Nephron (organoid): Measurements from ENCODE around the gene NAV3.
A peak's percentile ranks its signal among the peaks of the same experiment; 100 is the strongest.

Source experiments
- H3K27ac Mint-ChIP-seq, 3 experiments: 2 replicates each; pipeline ENCODE4 v1.8.0; 2020; ENCODE audit warnings: mixed read lengths in 3 of 3, mild to moderate bottlenecking in 2 of 3, moderate library complexity in 1 of 3
- H3K27me3 Mint-ChIP-seq: 2 replicates; pipeline ENCODE4 v1.8.0; 2021; ENCODE audit warnings: low read depth, mild to moderate bottlenecking, moderate library complexity, mixed read lengths
- H3K36me3 Mint-ChIP-seq: 2 replicates; pipeline ENCODE4 v1.8.0; 2020; ENCODE audit warnings: low read depth, mixed read lengths
- H3K4me1 Mint-ChIP-seq: 2 replicates; pipeline ENCODE4 v1.8.0; 2020; ENCODE audit warnings: mixed read lengths
- H3K4me3 Mint-ChIP-seq, 3 experiments: 2 replicates each; pipeline ENCODE4 v1.8.0; 2020; ENCODE audit warnings: mild to moderate bottlenecking in 3 of 3, mixed read lengths in 3 of 3, moderate library complexity in 2 of 3
- H3K9me3 Mint-ChIP-seq: 2 replicates; pipeline ENCODE4 v1.8.0; 2020; ENCODE audit warnings: mixed read lengths
- TF ChIP-seq, protein P1 (sequence below), 3 experiments: fragments of 200-600 bp; sonication (generic); IDR thresholded peaks; one replicate each; pipeline ENCODE4 v1.5.0; 2021; ENCODE audit warnings: antibody characterized with exemption in 3 of 3; ENCODE audit not compliant: unreplicated experiment in 3 of 3

NAV3 gene

DNA sequence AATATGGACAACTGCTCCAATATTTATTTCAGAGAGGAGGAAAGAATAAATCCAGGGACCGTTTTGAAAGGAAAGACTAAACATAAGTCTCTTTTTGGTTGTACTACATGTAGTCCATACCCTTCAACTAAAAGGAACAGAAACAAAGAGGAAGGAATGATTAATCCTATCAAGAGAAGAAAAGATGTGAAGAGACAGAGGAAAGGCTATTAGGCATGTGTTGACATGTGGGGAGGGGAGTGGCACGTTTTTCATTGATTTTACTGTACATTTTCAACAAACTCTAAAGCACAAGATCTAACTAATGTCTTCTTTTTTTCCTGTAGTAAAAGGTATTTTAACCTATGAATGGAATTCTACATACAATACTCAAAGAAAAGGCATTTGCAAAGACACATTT is 85.6 kb downstream of the NAV3 start:
- no peaks in the 10 kb centered on the region for H3K27me3 Mint-ChIP-seq

DNA sequence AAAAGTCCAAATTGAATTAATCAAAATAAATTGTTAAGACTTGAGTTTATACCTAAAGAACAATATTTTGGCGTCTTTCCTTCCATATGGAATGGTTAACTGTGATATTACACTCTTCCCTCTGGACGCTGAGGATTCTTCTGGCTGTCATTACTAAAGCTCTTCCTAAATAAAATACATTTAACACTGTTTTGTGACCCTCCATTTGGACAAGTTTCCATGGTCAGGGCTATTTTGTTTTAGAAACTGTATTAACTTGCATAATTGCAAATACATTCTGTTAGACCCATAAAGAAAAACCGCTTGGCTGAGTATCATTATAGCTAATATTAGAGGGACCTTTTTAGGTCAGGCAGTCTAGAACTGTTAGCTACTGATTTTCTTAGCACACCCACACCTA is 87.4 kb downstream of the NAV3 start:
- no peaks in the 10 kb centered on the region for H3K9me3 Mint-ChIP-seq
- H3K4me1 Mint-ChIP-seq, result peaks cover 53% of the 10 kb centered on the region
- TF ChIP-seq, protein P1, sequence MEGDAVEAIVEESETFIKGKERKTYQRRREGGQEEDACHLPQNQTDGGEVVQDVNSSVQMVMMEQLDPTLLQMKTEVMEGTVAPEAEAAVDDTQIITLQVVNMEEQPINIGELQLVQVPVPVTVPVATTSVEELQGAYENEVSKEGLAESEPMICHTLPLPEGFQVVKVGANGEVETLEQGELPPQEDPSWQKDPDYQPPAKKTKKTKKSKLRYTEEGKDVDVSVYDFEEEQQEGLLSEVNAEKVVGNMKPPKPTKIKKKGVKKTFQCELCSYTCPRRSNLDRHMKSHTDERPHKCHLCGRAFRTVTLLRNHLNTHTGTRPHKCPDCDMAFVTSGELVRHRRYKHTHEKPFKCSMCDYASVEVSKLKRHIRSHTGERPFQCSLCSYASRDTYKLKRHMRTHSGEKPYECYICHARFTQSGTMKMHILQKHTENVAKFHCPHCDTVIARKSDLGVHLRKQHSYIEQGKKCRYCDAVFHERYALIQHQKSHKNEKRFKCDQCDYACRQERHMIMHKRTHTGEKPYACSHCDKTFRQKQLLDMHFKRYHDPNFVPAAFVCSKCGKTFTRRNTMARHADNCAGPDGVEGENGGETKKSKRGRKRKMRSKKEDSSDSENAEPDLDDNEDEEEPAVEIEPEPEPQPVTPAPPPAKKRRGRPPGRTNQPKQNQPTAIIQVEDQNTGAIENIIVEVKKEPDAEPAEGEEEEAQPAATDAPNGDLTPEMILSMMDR (IDR thresholded peaks at IDR 0.05; ENCODE audit: unreplicated experiment in 3 of 3), result no peak
- no peaks in the 10 kb centered on the region for H3K27me3 Mint-ChIP-seq
- H3K4me3 Mint-ChIP-seq, result no peak overlapping the region
- H3K36me3 Mint-ChIP-seq, result no peaks in the 10 kb centered on the region
- H3K27ac Mint-ChIP-seq, result no peak overlapping the region

More for the DNA sequence above, 85.6 kb downstream of the NAV3 start:
- Mint-ChIP-seq H3K4me3 (no peak overlapping the region), H3K9me3 (no peaks in the 10 kb centered on the region), H3K27ac (peak overlapping the region in 2 of 3 experiments; percentile 0 to 2), H3K36me3 (no peaks in the 10 kb centered on the region), H3K4me1 (peaks cover 51% of the 10 kb centered on the region)
- TF ChIP-seq, protein P1 (IDR thresholded peaks at IDR 0.05; ENCODE audit: unreplicated experiment in 3 of 3), result no peak

DNA sequence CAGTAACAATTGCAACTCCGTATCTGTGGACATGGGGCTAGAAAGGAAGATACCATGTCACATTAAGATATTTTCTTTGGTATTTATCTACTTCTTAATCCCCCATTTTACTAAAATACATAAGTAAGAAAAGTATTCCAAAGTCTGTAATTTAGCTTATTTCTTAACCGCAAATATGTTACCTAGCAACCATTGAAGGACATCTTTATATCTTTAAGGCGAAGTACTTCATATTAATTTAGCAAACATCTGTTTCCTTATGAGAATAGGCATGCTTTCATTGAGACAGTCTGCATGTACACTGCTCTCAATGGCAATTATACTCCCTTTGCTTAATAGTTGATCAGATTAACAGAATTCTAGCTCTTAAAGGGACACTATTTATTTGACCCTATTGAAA is 88.8 kb downstream of the NAV3 start:
- no peaks in the 10 kb centered on the region for H3K27me3 Mint-ChIP-seq
- TF ChIP-seq, protein P1 (IDR thresholded peaks at IDR 0.05; ENCODE audit: unreplicated experiment in 3 of 3), result no peak
- H3K4me3 Mint-ChIP-seq, result no peak overlapping the region
- no peaks in the 10 kb centered on the region for H3K9me3 Mint-ChIP-seq
- H3K4me1 Mint-ChIP-seq, result peaks cover 50% of the 10 kb centered on the region
- H3K36me3 Mint-ChIP-seq, result no peaks in the 10 kb centered on the region
- peak overlapping the region in 2 of 3 experiments; percentile 35 to 70 for H3K27ac Mint-ChIP-seq

DNA sequence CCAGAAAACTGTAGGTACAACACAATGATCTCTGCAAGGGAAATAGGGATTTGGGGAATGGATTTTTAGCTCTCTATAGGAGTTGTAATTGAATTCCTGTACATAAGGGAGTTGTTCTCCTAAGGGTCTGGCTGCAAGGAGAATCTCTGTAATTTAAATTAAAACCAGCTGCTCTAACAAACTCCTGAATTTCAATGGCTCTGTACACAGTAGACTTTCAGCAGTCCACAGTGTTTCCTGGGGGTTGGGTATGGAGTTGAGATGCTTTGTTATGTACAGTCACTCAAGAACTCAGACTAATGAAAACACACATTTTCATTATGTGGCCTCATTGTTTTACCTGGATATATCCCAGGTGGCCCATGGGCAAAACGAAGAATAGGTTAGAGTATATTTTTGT is 93.2 kb downstream of the NAV3 start:
- Mint-ChIP-seq H3K4me3 (peak overlapping the region in 1 of 3 experiments; percentile 5), H3K9me3 (no peaks in the 10 kb centered on the region), H3K36me3 (no peaks in the 10 kb centered on the region), H3K27ac (peak overlapping the region; percentile 63 to 85 (median 81)), H3K27me3 (no peaks in the 10 kb centered on the region), H3K4me1 (peaks cover 46% of the 10 kb centered on the region)
- TF ChIP-seq, protein P1 (IDR thresholded peaks at IDR 0.05; ENCODE audit: unreplicated experiment in 3 of 3), result no peak

DNA sequence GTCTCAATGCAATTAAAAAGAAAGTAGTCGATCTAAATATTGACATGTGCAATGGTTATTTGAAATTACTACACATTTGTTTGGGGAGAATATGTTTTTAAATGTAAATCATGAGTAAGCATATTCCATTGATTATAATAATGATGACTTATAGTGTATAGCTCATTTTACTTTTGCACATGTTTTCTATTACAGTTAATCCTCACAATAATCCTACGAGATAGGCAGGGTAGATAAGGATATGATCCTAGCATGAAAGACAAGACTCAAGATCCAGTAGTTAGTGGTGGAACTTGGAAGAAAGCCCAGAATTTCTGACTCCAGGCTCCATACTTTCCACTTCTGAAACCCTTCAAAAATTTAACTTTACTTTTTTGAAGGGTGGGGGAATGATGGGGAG is 94.0 kb downstream of the NAV3 start:
- Mint-ChIP-seq H3K4me1 (peaks cover 38% of the 10 kb centered on the region), H3K27me3 (no peaks in the 10 kb centered on the region), H3K4me3 (no peak overlapping the region), H3K36me3 (no peaks in the 10 kb centered on the region), H3K27ac (peak overlapping the region; percentile 63 to 85 (median 81)), H3K9me3 (no peaks in the 10 kb centered on the region)
- TF ChIP-seq, protein P1 (IDR thresholded peaks at IDR 0.05; ENCODE audit: unreplicated experiment in 3 of 3), result no peak

DNA sequence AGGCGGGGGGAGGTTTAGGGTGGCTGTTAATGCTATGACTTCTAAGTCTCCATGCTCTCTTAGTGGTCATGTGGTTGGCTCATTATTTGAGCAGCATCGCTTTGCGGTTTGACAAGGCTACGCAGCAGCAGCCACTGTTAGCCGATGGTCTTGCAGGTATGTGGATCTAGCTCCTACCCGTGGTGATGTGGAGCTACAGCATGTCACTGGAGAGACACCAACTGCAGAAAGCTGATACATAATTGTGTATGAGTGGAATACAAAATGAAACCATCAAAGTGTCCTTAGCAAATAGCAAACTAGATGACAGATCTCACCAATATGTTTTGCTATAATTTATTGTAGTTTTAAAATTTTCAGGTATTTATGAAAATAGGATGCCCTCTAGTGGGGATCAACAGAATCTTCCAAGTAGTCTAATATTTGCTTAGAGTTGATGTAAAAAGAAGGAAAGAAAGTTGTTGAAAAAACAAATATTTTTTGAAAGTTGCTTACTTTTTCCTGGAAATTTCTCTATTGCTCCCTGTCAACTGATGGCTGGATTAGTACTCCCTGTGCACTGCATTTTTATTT is 94.9 kb downstream of the NAV3 start:
- H3K27me3 Mint-ChIP-seq, result no peaks in the 10 kb centered on the region
- no peaks in the 10 kb centered on the region for H3K36me3 Mint-ChIP-seq
- H3K9me3 Mint-ChIP-seq, result no peaks in the 10 kb centered on the region
- TF ChIP-seq, protein P1 (IDR thresholded peaks at IDR 0.05; ENCODE audit: unreplicated experiment in 3 of 3), result peak; percentile 94 to 100 (median 99)
- peak overlapping the region in 1 of 3 experiments; percentile 42 for H3K4me3 Mint-ChIP-seq
- peaks cover 37% of the 10 kb centered on the region for H3K4me1 Mint-ChIP-seq
- peak overlapping the region; percentile 63 to 82 (median 81) for H3K27ac Mint-ChIP-seq
